Stimulated activated CD4-positive, alpha-beta T cell treated with anti-CD3 and anti-CD28 coated beads, TNF-alpha, amount 100 ng/mL, for 4 hours (primary cell): ENCODE data around the gene CHST9.
"Not testable (repeated sequence)": the region's sequence is repeated elsewhere in the genome, so short reads cannot be mapped to it uniquely, and the experiment has no call there.

Experiments
- DNase-seq, 3 experiments: peaks; one replicate each; pipeline ENCODE4 v3.0.0-alpha.2; 2020; ENCODE audit warnings: low read depth in 3 of 3

CHST9 gene

DNA sequence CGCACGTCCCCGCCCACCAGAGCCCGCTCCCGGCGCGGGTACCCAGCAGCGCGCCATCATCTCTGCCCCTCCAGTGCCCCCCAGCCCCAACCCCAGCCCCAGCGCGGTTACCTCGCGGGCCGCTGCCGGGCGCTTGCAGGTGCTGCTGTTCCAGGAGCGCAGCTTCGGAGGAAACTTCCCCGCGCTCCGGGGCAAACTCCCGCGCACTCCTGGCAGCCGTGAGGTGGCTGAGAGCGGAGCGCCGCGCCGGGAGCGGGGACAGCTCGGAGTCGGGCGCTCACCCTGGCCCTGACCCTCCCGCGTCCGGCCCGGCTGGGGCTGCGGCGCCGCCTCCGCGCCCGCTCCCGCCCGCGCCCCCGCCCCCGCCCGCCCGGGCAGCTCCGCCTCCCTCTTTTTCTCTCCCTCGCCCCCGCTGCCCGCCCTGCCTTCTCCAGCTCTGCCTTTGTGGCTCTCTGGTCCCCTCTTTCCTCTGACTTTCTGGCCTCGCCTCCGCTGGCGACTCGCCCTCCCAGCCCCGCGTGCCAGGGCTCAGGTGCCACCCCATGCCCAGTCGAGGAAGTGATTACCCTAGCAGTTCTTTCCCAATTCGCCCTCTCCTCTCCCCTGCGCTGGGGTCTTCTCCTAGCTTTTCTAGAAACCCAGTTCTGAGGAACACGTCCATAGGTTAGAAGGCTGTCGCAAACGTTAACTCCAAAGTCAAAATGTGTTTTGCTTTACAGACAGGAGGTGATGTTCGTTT, at the start of gene CHST9:
CHST9 (minus strand) TSS at position 284 of the 739 bp plus-strand sequence. CDS start 42,499 bp downstream, outside the sequence.
- no peak for DNase-seq

- not testable (repeated sequence) for DNase-seq
Observed at GRCh38 chr18:27232355-27232754, 47.2 kb upstream of the CHST9 start.

GRCh38 chr18:27231671-27232070, 46.6 kb upstream of the CHST9 start:
- not testable (repeated sequence) for DNase-seq

DNA sequence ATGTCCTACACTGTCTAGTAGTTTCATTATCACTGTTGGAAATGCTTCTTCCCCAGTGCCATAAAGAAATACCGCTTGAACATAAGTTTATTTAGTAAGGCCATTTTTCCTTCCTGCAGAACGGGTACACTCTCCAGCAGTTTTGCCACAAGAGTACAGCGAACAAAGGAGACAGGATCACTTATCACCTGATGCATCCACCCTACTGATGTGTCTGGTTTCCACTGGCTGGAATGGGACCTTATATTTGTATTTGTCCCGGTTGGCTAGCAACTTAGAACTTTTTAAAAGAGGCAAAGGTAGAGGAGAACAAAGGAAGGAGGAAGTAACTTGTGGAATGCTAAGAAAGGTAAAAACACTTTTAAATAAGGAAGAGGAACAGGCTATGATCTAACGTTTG, 46.1 kb upstream of the CHST9 start:
- not testable (repeated sequence) for DNase-seq

DNA sequence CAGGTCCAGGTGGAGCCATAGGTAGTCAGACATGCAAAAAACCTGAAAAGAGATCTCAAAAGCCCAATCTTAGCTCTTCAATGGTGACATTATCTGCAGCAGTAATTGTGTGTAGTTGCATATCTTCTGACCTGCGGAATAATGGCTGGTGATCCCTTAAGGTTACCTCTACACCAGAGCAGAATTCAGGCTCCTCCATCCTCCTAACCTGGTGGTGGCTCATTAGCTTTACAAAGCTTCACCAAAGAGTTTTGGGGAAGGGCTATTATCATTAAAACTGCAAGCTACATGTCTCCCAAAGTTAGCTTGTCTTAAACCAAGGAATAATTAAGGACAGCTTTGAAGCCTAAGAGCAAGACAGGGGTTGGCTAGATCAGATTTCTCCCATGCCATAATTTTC, 42.6 kb upstream of the CHST9 start:
- no peak for DNase-seq

- DNase-seq = no peak
Observed at GRCh38 chr18:27226556-27227075, 41.5 kb upstream of the CHST9 start.

- no peak for DNase-seq
Observed at GRCh38 chr18:27225947-27226481, 40.9 kb upstream of the CHST9 start.

DNA sequence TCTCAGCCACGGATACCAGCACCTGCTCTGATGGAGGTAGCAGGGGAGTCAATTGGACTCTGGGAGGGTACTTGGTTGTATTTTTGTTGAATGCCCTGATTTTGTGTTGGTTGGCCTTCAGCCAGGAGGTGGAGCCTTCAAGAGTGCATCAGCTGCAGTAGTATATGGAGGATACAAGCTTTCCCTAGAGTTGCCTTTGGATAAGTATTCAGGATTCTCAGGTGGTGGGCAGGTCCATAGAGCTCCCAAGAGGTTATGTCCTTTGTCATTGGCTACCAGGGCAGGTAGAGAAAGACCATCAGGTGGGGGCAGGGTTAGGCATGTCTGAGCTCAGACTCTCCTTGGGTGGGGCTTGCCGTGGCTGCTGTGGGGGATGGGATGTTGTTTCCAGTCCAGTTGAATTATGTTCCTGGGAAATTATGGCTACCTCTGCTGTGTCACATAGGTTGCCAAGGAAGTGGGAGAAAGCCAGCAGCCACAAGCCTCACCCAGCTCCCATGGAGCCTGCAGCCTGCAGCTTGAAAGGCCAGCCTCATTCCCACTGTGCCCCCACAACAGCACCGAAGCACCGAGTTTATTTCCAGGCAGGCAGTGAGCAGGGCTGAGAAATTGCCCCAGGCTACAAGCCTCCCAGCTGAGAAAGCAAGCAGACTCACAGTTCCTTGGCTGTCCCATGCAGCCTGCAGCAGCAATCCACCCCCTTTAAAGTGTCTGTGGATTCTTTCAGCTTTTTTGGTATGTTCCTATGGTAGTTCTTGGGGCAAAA, 38.6 kb upstream of the CHST9 start:
- no peak for DNase-seq

DNA sequence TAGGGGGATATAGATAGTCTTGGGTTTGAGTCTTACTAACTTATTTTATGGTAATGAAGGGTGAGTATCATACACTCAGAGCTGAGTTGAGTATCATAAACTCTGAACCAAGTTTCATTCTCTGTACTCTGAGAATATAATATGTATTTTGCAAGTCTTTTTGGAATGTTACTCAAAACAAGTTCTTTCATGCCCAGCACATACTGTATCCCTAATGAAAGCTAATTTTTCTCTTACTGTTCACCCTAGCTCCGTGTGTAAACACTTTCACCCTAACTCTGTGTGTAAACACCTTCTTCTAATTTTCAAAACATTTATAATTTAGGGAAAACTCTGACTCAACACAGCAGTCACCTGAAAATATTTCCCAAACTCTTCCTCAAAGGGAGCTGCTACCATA, 29.7 kb upstream of the CHST9 start:
- DNase-seq = no peak

GRCh38 chr18:27213123-27213717, 28.1 kb upstream of the CHST9 start:
- no peak for DNase-seq

DNA sequence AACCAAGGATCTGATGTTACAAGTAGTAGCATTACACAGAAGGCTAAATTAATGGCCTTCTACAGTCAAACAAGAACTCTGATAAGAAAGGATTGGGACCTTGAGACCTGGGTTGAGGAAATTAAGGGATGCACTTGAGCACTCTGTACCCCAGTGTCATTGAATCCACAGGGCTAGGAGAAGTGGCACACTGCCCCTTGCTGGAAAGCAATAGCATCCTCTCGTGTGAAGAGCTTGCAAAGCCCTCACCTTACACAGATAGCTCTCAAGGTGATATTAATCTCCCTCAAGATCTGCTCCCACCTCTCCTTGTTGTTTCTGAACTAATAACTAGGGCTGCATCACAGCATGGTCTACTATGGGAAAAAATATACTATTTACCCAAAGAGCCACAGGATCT, 26.5 kb upstream of the CHST9 start:
- no peak for DNase-seq

GRCh38 chr18:27206411-27206810, 21.3 kb upstream of the CHST9 start:
- no peak for DNase-seq

- DNase-seq = no peak
Observed at GRCh38 chr18:27202741-27203140, 17.6 kb upstream of the CHST9 start.

GRCh38 chr18:27198036-27198435, 12.9 kb upstream of the CHST9 start:
- no peak for DNase-seq

DNA sequence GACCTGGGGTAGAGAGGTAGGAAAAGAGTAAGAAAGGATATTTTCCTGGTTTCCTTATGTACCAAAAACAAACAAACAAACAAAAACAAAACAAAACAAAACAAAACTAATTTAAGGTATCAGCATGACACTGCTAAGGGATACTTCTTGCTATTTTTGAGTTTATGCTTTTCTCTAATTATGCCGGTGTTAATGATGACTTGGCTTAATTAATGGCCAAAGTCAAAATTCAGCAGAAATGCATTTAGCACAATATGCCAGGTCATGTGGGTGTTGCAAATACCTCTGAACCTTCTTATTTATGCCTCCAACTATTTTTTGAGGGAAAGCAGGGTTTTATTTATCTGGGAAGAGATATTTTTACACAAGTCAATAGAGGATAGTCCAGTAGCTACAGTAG, 3.2 kb upstream of the CHST9 start:
- no peak for DNase-seq

- DNase-seq = no peak
Observed at GRCh38 chr18:27185897-27186296, 789 bp upstream of the CHST9 start.

- no peak for DNase-seq
Observed at GRCh38 chr18:27184115-27185024, 738 bp downstream of the CHST9 start.

DNA sequence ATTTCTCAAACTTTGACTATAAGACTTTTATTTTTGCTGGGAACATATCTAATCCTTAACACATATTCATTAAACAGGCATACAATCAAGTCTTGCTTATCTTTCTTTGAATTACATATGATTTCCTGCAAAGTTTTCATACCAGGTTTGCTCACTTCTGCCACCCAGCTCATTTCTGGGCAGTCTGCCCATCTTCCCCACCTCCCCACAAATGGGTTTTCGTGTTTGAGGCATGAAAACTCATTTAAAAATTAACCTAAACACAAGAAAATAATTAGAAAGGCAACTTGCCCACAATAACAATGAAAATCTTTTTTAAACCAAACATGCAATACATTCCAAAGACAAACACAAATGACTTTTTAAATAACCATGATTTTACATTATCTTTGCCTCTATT, 3.4 kb downstream of the CHST9 start:
- DNase-seq = no peak

DNA sequence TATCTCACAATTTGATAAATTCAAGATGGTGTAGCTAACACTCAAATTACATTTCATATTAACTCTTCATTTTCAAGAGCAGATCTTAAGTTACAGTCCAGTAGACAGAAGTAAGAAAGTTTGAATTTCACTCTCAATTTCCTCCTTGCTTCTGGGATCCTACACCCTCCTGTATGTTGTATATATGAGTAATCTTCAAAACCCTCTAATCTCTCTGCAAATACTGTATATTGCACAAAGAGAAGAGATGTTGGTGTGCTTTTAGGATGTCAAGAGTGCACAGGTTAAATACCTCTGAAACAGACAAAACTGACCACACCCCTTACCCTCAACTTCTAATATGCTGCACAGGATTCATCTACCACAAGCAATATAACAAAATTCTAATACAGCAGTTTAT, 6.7 kb downstream of the CHST9 start:
- DNase-seq = no peak

DNA sequence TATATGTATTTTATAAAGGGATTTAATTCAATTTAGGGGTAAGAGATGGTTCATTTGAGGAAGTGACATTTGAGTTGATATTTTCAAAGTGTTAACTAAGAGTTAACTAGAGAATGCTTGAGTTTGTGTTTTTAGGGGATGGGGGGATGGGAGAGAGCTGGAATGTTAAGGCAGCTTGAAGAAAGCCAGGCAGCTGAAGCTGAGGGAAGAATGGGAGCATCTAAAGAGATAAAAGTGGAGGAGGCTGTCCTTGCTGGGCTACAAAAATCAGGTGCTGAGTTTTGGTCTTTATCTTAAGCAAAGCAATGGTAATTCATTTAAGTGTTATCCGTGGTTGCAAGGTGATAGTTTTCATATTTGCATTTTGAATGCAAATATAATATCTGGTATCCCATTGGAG, 9.2 kb downstream of the CHST9 start:
- DNase-seq = no peak

GRCh38 chr18:27175245-27175644, 9.9 kb downstream of the CHST9 start:
- no peak for DNase-seq
